GM19438 (cell line): ENCODE data around the gene KRT7.

Source experiments
- ATAC-seq: cut with Tn5 transposase; IDR thresholded peaks from one replicate; pipeline ENCODE4 v1.9.1; 2021; ENCODE audit warnings: low read depth; ENCODE audit not compliant: unreplicated experiment

KRT7 gene

GRCh38 chr12:52210925-52211650, 22.0 kb upstream of the KRT7 start:
- ATAC-seq = no peak

- no peak for ATAC-seq
Observed at GRCh38 chr12:52211716-52212585, 21.1 kb upstream of the KRT7 start.

GRCh38 chr12:52212701-52213563, 20.1 kb upstream of the KRT7 start:
- ATAC-seq = no peak

- no peak for ATAC-seq
Observed at GRCh38 chr12:52213564-52214420, 19.3 kb upstream of the KRT7 start.

- no peak for ATAC-seq
Observed at GRCh38 chr12:52214421-52214802, 18.6 kb upstream of the KRT7 start.

- no peak for ATAC-seq
Observed at GRCh38 chr12:52215587-52216031, 17.4 kb upstream of the KRT7 start.

- no peak for ATAC-seq
Observed at GRCh38 chr12:52216100-52216499, 16.9 kb upstream of the KRT7 start.

GRCh38 chr12:52216807-52217206, 16.2 kb upstream of the KRT7 start:
- no peak for ATAC-seq

GRCh38 chr12:52217223-52217622, 15.8 kb upstream of the KRT7 start:
- ATAC-seq = no peak

GRCh38 chr12:52218001-52218400, 15.0 kb upstream of the KRT7 start:
- no peak for ATAC-seq

GRCh38 chr12:52220477-52220876, 12.6 kb upstream of the KRT7 start:
- no peak for ATAC-seq

GRCh38 chr12:52221070-52221781, 11.8 kb upstream of the KRT7 start:
- no peak for ATAC-seq

GRCh38 chr12:52221912-52222457, 11.1 kb upstream of the KRT7 start:
- ATAC-seq = no peak

GRCh38 chr12:52222692-52223091, 10.4 kb upstream of the KRT7 start:
- ATAC-seq = no peak

- no peak for ATAC-seq
Observed at GRCh38 chr12:52223406-52224039, 9.5 kb upstream of the KRT7 start.

GRCh38 chr12:52224151-52224550, 8.9 kb upstream of the KRT7 start:
- ATAC-seq = no peak

- no peak for ATAC-seq
Observed at GRCh38 chr12:52225752-52226151, 7.3 kb upstream of the KRT7 start.

GRCh38 chr12:52226446-52226845, 6.6 kb upstream of the KRT7 start:
- ATAC-seq = no peak
